ENCODE data around the gene ACTR1A. TPM values are rescaled to one million over a fixed set of nuclear protein-coding genes. Genes with fewer than 3 reads are reported as not detected.
"Not testable (repeated sequence)": the region's sequence is repeated elsewhere in the genome, so short reads cannot be mapped to it uniquely, and the experiment has no call there.

The ACTR1A gene
- total RNA-seq, 1 donor from 2014 or later = 88.0 TPM

- H3K4me3 ChIP-seq = peak overlapping the region; percentile 96
- H3K36me3 ChIP-seq = no peaks in the 10 kb centered on the region
- H3K9me3 ChIP-seq = no peaks in the 10 kb centered on the region
- no peak for ATAC-seq
- DNase-seq = no peak
- no peaks in the 10 kb centered on the region for H3K27me3 ChIP-seq (ENCODE audit: low read depth)
- intact Hi-C loops (cut with DNase I) = loop anchor here (10.0 kb wide), 1 partner anchor 83 kb away; no protein-coding TSS in a partner anchor
- TF ChIP-seq, protein P1, sequence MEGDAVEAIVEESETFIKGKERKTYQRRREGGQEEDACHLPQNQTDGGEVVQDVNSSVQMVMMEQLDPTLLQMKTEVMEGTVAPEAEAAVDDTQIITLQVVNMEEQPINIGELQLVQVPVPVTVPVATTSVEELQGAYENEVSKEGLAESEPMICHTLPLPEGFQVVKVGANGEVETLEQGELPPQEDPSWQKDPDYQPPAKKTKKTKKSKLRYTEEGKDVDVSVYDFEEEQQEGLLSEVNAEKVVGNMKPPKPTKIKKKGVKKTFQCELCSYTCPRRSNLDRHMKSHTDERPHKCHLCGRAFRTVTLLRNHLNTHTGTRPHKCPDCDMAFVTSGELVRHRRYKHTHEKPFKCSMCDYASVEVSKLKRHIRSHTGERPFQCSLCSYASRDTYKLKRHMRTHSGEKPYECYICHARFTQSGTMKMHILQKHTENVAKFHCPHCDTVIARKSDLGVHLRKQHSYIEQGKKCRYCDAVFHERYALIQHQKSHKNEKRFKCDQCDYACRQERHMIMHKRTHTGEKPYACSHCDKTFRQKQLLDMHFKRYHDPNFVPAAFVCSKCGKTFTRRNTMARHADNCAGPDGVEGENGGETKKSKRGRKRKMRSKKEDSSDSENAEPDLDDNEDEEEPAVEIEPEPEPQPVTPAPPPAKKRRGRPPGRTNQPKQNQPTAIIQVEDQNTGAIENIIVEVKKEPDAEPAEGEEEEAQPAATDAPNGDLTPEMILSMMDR (IDR thresholded peaks at IDR 0.05) = no peak
- peaks cover 68% of the 10 kb centered on the region for H3K4me1 ChIP-seq
- peak overlapping the region; percentile 90 for H3K27ac ChIP-seq
These were observed 1.1 kb downstream of the ACTR1A start for GRCh38 chr10:102501201-102502028.

DNA sequence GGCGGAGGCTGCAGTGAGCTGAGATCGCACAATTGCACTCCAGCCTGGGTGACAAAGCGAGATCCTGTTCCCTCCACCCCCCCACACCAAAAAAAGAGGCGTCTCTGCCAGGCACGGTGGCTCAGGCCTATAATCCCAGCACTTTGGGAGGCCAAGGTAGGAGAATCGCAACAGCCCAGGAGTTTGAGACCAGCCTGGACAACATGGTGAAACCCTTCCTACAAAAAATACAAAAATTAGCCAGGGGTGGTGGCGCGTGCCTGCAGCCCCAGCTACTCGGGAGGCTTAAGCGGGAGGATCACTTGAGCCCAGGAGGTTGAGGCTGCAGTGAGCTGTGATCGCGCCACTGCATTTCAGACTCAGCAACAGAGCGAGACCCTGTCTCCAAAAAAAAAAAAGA, 1.8 kb downstream of the ACTR1A start:
- not testable (repeated sequence) for H3K9me3 ChIP-seq; H3K27ac ChIP-seq; ATAC-seq; H3K36me3 ChIP-seq; H3K27me3 ChIP-seq (ENCODE audit: low read depth); DNase-seq
- intact Hi-C loops (cut with DNase I) = loop anchor here (10.0 kb wide), 1 partner anchor 84 kb away; no protein-coding TSS in a partner anchor
- Histone ChIP-seq H3K4me3 (peak overlapping the region; percentile 96), H3K4me1 (peaks cover 63% of the 10 kb centered on the region)

GRCh38 chr10:102499356-102499755, 3.2 kb downstream of the ACTR1A start:
- ATAC-seq (no peak), DNase-seq (no peak)
- intact Hi-C loops (cut with DNase I) = no loop called here
- Histone ChIP-seq H3K4me1 (peaks cover 56% of the 10 kb centered on the region), H3K4me3 (no peak overlapping the region), H3K9me3 (no peaks in the 10 kb centered on the region), H3K27me3 (ENCODE audit: low read depth) (no peaks in the 10 kb centered on the region), H3K36me3 (peaks cover 4% of the 10 kb centered on the region), H3K27ac (no peak overlapping the region)
- TF ChIP-seq, protein P1 (IDR thresholded peaks at IDR 0.05) = no peak

GRCh38 chr10:102497545-102497944, 5.0 kb downstream of the ACTR1A start:
- peaks cover 67% of the 10 kb centered on the region for H3K4me1 ChIP-seq
- H3K27ac ChIP-seq = no peak overlapping the region
- H3K4me3 ChIP-seq = no peak overlapping the region
- TF ChIP-seq, protein P1 (IDR thresholded peaks at IDR 0.05) = no peak
- intact Hi-C loops (cut with DNase I) = no loop called here
- H3K9me3 ChIP-seq = no peaks in the 10 kb centered on the region
- no peaks in the 10 kb centered on the region for H3K27me3 ChIP-seq (ENCODE audit: low read depth)
- no peak for ATAC-seq
- DNase-seq = no peak
- H3K36me3 ChIP-seq = peaks cover 4% of the 10 kb centered on the region

GRCh38 chr10:102493771-102494170, 8.7 kb downstream of the ACTR1A start:
- no peak for DNase-seq
- Histone ChIP-seq H3K36me3 (peaks cover 32% of the 10 kb centered on the region), H3K4me3 (no peak overlapping the region), H3K9me3 (no peaks in the 10 kb centered on the region), H3K27ac (peak overlapping the region; percentile 11), H3K27me3 (ENCODE audit: low read depth) (no peaks in the 10 kb centered on the region), H3K4me1 (peaks cover 54% of the 10 kb centered on the region)
- no peak for ATAC-seq
- TF ChIP-seq, protein P1 (IDR thresholded peaks at IDR 0.05) = no peak
- intact Hi-C loops (cut with DNase I) = no loop called here

- peaks cover 40% of the 10 kb centered on the region for H3K36me3 ChIP-seq
- no peaks in the 10 kb centered on the region for H3K9me3 ChIP-seq
- H3K4me1 ChIP-seq = peaks cover 47% of the 10 kb centered on the region
- TF ChIP-seq, protein P1 (IDR thresholded peaks at IDR 0.05) = no peak
- H3K4me3 ChIP-seq = no peak overlapping the region
- peak; percentile 85 to 88 for ATAC-seq
- H3K27me3 ChIP-seq (ENCODE audit: low read depth) = no peaks in the 10 kb centered on the region
- no peak for DNase-seq
- intact Hi-C loops (cut with DNase I) = no loop called here
- peak overlapping the region; percentile 58 for H3K27ac ChIP-seq
These were observed 9.5 kb downstream of the ACTR1A start for GRCh38 chr10:102492983-102493382.

All from lower lobe of right lung (tissue), 2 donors.